Putamen (tissue), 1 donor: ENCODE data around the gene CAMKK2.
"Not testable (repeated sequence)": the region's sequence is repeated elsewhere in the genome, so short reads cannot be mapped to it uniquely, and the experiment has no call there.

Experiments
- DNase-seq: peaks from one replicate; pipeline ENCODE4 v3.0.0-alpha.2; 2016; ENCODE audit warnings: low spot score

Gene CAMKK2

DNA sequence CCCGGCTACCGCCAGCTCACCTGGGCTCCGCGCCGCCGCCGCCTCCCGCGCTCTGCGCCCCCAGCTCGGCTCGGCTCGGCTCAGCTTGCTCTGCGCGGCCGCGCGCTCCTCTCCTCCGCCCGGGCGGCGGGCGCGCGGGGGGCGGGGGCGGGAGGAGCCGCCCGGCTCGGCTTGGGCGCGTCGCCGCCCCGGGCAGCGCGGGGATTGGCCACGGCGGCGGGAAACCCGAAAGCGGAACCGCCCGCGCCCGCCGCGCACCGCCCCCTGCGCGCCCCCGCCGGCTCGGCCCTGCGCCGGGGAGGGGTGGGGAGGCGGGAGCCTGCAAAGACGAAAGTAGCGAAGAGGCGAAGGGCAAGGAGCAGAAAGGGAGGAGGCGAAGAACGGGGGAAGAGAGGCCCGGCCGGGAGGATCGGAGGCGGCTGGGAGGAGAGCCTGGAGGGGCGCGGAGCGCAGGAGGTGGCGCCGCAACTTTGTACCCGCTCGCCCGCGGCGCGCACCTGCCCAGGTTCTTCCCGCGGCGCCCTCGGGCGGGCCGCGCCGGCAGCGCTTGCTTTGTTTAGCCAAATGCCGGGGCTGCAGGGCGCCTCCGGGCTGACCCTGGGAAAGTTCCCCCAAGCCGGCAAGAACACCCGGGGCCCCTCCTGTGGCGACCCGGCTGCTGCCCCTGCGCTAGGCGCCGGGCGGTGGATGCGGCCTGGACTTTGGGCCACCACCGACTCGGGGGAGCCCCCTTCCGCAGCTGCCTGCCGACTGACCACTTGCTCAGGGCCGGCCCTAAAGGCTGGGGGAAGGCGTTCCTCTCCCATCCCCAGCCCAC is at the start of gene CAMKK2:
CAMKK2 (minus strand) TSS at position 92 of the 817 bp plus-strand sequence. CDS start 22,183 bp downstream, outside the sequence.
- peak; percentile 87 for DNase-seq

- DNase-seq, result peak; percentile 87
Measured at GRCh38 chr12:121345151-121345815, 48.8 kb upstream of the CAMKK2 start.

DNA sequence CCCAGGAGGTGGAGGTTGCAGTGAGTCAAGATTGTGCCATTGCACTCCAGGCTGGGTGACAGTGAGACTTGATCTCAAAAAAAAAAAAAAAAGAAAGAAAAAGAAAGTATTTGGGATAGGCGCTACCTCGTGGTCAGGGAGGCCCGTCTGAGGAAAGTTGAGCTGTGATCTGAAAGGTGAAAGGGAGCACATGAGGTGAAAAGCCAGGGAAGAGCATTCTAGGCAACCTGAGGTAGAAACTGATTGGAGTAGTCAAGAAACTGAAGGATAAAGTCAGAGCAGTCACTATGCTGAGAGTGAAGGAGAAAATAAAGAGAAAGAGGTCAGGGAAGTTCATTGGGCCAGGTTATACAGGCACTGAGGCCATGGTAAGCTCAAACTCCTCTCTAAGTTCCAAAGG is 48.0 kb upstream of the CAMKK2 start:
- DNase-seq, result no peak

DNA sequence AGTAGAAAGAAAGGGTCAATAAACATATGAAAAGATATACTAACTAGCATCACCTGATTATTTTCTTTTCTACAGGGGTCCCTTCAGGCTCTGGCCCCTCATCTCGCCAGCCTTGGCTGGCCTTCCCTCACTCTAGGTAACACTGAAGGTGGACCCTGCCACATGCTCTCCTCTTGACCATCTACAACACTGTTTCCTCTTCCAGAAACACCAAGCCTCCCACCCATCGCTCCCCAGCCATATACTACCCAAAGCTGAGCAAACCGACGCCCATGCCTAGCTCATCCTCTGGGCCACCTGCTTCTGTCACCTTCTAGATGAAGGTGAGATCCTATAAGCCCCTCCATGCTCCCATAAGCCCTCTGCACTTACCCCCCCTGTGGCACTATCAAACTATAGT is 40.9 kb upstream of the CAMKK2 start:
- no peak for DNase-seq

DNA sequence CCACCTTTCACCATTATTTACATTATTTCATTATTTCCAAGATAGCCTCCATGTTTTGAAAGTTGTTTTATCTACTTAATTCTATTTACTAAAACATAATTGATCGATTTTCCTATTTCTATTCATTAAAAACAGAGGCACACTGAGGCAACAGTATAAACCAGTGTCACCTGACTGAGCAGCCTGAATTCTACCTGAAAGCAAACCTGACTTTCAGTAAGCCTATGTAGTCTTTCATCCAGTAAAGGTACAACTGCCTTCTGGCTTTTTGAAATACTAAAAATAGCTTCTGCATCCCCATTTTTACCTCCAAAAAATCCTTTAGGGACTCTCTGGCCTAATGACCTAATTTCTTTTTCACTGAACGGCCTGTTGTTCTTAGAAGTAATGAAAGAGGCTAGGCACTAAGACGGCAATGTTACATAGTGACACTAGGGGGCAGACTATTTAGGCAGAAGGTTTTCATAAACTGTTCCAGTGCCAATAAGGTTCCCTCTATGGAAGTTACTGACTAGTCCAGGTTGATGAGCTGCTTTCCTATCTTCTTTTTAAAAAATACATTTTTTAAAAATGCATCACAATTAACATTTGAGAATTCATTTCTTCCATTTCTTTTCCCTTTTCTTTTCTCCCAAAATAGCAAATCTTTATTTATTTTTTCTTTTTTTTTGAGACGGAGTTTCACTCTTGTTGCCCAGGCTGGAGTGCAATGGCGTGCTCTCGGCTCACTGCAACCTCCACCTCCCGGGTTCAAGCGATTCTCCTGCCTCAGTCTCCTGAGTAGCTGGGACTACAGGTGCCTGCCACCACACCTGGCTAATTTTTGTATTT is 38.2 kb upstream of the CAMKK2 start:
- peak; percentile 67 for DNase-seq

GRCh38 chr12:121333747-121334146 is 37.2 kb upstream of the CAMKK2 start:
- no peak for DNase-seq

GRCh38 chr12:121331248-121331647 is 34.7 kb upstream of the CAMKK2 start:
- no peak for DNase-seq

GRCh38 chr12:121330692-121331091 is 34.2 kb upstream of the CAMKK2 start:
- no peak for DNase-seq

GRCh38 chr12:121330195-121330594 is 33.7 kb upstream of the CAMKK2 start:
- no peak for DNase-seq

DNA sequence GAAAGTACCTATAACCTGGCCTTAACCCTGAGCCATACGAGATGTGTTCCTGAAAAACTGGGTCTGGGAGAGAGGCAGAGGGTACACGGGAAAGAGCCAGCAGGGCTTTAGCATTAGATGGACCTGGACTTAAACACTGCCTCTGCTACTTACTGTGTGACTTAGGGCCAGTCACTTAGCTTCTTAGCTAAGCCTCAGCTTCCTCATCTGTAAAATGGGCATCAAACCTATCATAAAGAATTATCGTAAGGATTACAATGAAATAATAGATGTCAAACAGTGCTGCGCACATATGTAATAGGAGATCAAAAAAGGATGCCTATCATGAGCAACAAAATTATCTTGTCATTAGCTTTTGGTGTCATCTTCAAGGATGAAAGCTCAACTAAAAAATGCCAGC is 32.1 kb upstream of the CAMKK2 start:
- no peak for DNase-seq

DNA sequence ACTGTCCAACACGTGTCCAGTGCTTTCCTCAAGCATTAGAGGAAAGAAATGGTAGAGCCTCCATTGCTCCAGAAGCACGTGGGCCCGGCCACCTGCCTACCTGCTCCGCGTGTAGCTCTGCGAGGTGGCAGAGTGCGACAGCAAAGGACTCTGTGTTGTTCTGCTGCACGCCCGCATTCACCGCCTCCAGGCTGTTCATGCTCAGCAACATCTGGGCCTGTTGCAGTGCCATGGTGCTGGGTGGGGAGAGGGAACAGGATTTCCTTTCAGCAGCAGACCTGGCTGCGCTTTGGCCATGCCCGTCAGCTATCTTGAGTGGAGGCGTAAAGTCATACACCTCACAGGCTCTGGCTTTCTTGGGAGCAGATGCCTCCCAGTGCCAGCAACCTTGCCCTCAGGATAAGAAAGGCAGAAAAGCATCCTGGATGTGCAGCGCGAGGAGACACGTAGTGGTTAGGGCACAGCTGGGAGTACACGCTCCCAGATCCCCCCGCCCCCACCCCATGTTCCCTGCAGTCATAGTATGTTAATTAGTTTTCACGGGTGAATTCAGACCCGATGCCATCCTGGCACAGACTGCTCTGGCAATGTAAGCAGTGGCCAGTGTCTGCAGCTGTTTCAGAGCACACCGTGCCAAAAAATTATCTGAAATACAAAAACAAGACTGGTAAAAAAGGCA is 30.6 kb upstream of the CAMKK2 start:
- DNase-seq, result peak; percentile 77

GRCh38 chr12:121325922-121326396 is 29.4 kb upstream of the CAMKK2 start:
- no peak for DNase-seq

DNA sequence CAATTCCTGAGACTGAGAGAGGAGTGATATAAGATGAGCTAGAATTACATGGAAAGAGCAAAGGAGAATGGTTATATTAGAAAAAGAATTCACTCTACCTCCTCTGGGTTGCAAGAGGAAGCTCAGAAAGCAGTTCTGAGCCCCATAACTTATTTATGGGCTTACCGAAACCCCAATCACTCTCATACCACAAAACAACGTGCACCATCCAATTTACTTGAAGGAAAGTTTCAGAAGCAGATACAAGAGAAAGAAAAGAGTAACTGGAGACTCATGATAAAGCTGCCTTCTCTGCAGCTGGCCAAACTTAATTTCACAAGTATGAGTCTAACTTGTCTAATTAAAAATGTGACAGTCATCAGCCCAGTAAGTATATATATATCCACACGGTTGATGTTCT is 27.4 kb upstream of the CAMKK2 start:
- DNase-seq, result no peak

DNA sequence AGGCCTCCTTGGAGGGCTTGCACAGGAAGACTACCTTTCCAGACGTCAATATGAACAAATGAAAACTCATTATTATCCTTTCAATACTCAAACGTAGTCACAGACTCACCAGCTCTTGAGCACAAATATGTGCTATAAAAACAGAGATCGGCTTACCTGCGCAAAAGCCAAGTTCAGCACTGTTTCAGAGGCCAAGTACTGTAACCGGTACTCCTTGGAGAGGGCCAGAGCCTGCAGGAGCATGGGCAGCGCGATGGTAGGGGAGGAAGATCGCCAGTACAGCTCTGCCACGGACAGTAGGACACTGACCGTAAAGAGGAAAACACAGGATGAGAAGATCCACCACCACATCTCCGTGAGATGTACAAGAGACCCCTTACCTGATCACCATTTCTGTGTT is 21.6 kb upstream of the CAMKK2 start:
- DNase-seq, result no peak

DNA sequence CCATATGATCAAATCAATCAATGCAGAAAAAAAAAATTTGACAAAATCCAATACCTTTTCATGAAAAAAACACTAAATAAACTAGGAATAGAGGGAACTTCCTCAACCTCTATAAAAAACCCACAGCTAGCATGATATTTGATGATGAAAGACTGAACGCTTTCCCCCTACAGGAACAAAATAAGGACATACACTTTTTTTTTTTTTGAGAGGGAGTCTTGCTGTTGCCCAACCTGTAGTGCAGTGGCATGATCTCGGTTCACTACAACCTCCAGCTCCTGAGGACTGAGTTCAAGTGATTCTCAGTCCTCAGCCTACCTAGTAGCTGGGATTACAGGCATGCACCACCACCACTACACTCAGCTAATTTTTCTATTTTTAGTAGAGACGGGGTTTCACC is 17.9 kb upstream of the CAMKK2 start:
- no peak for DNase-seq

DNA sequence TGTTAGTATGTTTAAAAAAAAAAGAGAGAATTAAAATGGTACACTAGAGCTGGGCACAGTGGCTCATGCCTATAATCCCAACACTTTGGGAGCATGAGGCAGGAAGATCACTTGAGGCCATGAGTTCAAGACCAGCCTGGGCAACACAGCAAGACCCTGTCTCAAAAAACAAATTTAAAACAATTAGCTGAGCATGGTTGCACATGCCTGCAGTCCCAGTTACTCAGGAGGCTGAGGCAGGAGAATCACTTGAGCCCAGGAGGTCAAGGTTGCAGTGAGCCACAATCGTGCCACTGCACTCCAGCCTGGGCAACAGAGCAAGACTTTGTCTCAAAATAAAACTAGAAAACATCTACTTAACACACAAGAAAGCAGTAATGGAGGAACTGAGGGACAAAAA is 13.7 kb upstream of the CAMKK2 start:
- not testable (repeated sequence) for DNase-seq

- DNase-seq, result not testable (repeated sequence)
Measured at GRCh38 chr12:121307397-121307796, 10.9 kb upstream of the CAMKK2 start.

- DNase-seq, result no peak
Measured at GRCh38 chr12:121304306-121304705, 7.8 kb upstream of the CAMKK2 start.

- no peak for DNase-seq
Measured at GRCh38 chr12:121301876-121302275, 5.4 kb upstream of the CAMKK2 start.

DNA sequence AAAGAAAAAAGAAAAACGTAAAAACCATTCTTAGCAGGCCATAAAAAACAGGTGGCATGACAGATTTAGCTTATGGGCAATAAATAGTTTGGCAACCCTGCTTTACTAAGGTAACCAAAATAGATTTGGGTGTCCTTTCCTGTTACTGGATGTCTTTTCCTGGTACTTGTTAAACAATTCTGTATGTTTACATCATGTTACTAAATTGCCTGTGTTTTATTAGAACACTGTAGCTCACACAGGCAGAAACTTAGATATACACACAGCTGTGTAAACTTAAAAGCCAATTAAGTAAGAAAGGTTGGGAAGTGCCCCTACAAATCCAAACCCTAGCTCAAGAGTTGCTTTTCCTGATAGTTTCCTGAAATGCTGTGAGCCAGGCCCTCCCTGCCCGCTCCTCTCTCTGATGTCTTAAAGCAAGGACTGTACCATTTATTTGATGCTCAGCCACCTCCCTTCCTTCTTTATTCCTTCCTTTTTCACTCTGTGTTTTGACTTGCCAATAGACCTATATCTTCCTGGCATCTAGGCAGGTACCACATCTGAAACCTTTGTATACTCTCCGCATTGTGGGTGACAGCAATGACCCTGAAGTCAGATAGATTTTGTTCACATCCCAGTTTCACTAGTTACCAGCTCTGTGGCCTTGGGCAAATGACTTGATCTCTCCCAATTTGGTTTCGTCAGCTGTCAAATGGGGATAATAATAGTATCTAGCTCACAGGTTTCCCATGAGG is 3.7 kb upstream of the CAMKK2 start:
- DNase-seq, result no peak

GRCh38 chr12:121299662-121300061 is 3.2 kb upstream of the CAMKK2 start:
- DNase-seq, result no peak
